ENCODE results near the gene APLP2. TPM values are rescaled to one million over a fixed set of nuclear protein-coding genes. Genes with fewer than 3 reads are reported as not detected.

Gene APLP2
- polyA plus RNA-seq, 3 donors, result 486 to 622 (median 591) TPM

- Mint-ChIP-seq H3K4me3 (no peak overlapping the region), H3K36me3 (peaks cover 67 to 79% of the 10 kb centered on the region in 2 donors), H3K9me3 (no peaks in the 10 kb centered on the region), H3K4me1 (peaks cover 20% of the 10 kb centered on the region), H3K27ac (peak overlapping the region in 5 of 7 donors; percentile 32 to 74 (median 58)), H3K27me3 (ENCODE audit: low read depth in 3 of 3) (no peaks in the 10 kb centered on the region)
- intact Hi-C loops (cut with micrococcal nuclease), result no loop called here
- no peak for DNase-seq
- no peak overlapping the region for H3K4me2 ChIP-seq (replicated peaks; ENCODE audit: extremely low read depth, low read length, poor library complexity, severe bottlenecking)
- H3K27me3 ChIP-seq (ENCODE audit: control insufficient read depth in 2 of 2, insufficient read depth in 2 of 2, low read length in 2 of 2), result no peaks in the 10 kb centered on the region
- peaks cover 84% of the 10 kb centered on the region for H3K79me2 ChIP-seq (ENCODE audit: insufficient read depth, low read length)
- 83% methylated on average over 6 of the region's 10 CpGs for WGBS (ENCODE audit: insufficient coverage)
- H2AFZ ChIP-seq (ENCODE audit: insufficient read depth, low read depth, low read length, poor library complexity, severe bottlenecking), result no peak overlapping the region
- H3K9me3 ChIP-seq (replicated peaks in 1 of 2; ENCODE audit: control insufficient read depth in 1 of 2, insufficient read depth in 1 of 2, low read length in 2 of 2), result no peaks in the 10 kb centered on the region
- peaks cover 90% of the 10 kb centered on the region for H4K20me1 ChIP-seq (ENCODE audit: insufficient read depth, low read length)
- H3K36me3 ChIP-seq (replicated peaks in 1 of 2; ENCODE audit: control insufficient read depth in 1 of 2, insufficient read depth in 2 of 2, low read length in 2 of 2), result peaks cover 51 to 69% of the 10 kb centered on the region in 2 donors
- H3K4me3 ChIP-seq (replicated peaks in 1 of 3; ENCODE audit: low read depth in 2 of 3, low read length in 3 of 3), result no peak overlapping the region
- no peak overlapping the region for H3K9ac ChIP-seq (ENCODE audit: insufficient read depth, low read length, poor library complexity, severe bottlenecking)
- TF ChIP-seq, protein P1, sequence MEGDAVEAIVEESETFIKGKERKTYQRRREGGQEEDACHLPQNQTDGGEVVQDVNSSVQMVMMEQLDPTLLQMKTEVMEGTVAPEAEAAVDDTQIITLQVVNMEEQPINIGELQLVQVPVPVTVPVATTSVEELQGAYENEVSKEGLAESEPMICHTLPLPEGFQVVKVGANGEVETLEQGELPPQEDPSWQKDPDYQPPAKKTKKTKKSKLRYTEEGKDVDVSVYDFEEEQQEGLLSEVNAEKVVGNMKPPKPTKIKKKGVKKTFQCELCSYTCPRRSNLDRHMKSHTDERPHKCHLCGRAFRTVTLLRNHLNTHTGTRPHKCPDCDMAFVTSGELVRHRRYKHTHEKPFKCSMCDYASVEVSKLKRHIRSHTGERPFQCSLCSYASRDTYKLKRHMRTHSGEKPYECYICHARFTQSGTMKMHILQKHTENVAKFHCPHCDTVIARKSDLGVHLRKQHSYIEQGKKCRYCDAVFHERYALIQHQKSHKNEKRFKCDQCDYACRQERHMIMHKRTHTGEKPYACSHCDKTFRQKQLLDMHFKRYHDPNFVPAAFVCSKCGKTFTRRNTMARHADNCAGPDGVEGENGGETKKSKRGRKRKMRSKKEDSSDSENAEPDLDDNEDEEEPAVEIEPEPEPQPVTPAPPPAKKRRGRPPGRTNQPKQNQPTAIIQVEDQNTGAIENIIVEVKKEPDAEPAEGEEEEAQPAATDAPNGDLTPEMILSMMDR (IDR thresholded peaks at IDR 0.05), result no peak
- H3K4me1 ChIP-seq (ENCODE audit: control insufficient read depth in 1 of 2, insufficient read depth in 2 of 2, low read length in 2 of 2), result peaks cover 5 to 8% of the 10 kb centered on the region in 2 donors
- H3K27ac ChIP-seq (ENCODE audit: low read depth in 1 of 2, low read length in 2 of 2), result peak overlapping the region in 1 of 2 donors; percentile 72
Observed at GRCh38 chr11:130112071-130112830, 42.6 kb downstream of the APLP2 start.

DNA sequence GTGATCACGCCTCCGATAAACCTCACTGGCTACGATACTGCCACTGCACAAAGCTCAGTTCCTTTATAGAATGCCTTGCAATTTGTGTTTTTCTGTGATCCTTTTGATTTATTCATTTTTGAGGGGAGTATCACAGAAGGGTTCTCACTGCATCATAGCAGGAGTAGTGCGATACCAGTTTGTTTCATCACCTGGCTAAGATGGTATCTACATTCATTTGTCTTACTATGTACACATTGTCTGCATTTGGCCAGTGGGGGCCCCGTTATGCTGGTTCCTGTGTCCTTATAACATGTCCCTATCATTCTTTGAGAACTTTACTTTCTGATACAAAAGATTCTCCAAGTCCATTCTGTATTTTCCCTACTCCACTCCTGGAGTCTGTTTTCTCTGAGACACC lies 44.6 kb downstream of the APLP2 start:
- H2AFZ ChIP-seq (ENCODE audit: insufficient read depth, low read depth, low read length, poor library complexity, severe bottlenecking), result no peak overlapping the region
- no peaks in the 10 kb centered on the region for H3K27me3 ChIP-seq (ENCODE audit: control insufficient read depth in 2 of 2, insufficient read depth in 2 of 2, low read length in 2 of 2)
- peak overlapping the region in 1 of 2 donors; percentile 64 for H3K27ac ChIP-seq (ENCODE audit: low read depth in 1 of 2, low read length in 2 of 2)
- no peaks in the 10 kb centered on the region for H3K9me3 Mint-ChIP-seq
- H3K36me3 Mint-ChIP-seq, result peaks cover 68 to 83% of the 10 kb centered on the region in 2 donors
- peaks cover 22 to 26% of the 10 kb centered on the region in 2 donors for H3K4me1 ChIP-seq (ENCODE audit: control insufficient read depth in 1 of 2, insufficient read depth in 2 of 2, low read length in 2 of 2)
- no peak overlapping the region for H3K4me3 Mint-ChIP-seq
- H3K9ac ChIP-seq (ENCODE audit: insufficient read depth, low read length, poor library complexity, severe bottlenecking), result no peak overlapping the region
- TF ChIP-seq, protein P1 (IDR thresholded peaks at IDR 0.05), result no peak
- no peaks in the 10 kb centered on the region for H3K27me3 Mint-ChIP-seq (ENCODE audit: low read depth in 3 of 3)
- peaks cover 38% of the 10 kb centered on the region for H3K4me1 Mint-ChIP-seq
- intact Hi-C loops (cut with micrococcal nuclease), result no loop called here
- H3K27ac Mint-ChIP-seq, result peak overlapping the region in 4 of 7 donors; percentile 0 to 69 (median 47)
- no peak for DNase-seq
- H3K36me3 ChIP-seq (replicated peaks in 1 of 2; ENCODE audit: control insufficient read depth in 1 of 2, insufficient read depth in 2 of 2, low read length in 2 of 2), result peaks cover 54 to 77% of the 10 kb centered on the region in 2 donors
- WGBS (ENCODE audit: insufficient coverage), result 94% methylated on average over 5 of the region's 5 CpGs
- H3K79me2 ChIP-seq (ENCODE audit: insufficient read depth, low read length), result peaks cover 100% of the 10 kb centered on the region
- peaks cover 100% of the 10 kb centered on the region for H4K20me1 ChIP-seq (ENCODE audit: insufficient read depth, low read length)
- no peak overlapping the region for H3K4me2 ChIP-seq (replicated peaks; ENCODE audit: extremely low read depth, low read length, poor library complexity, severe bottlenecking)
- no peak overlapping the region for H3K4me3 ChIP-seq (replicated peaks in 1 of 3; ENCODE audit: low read depth in 2 of 3, low read length in 3 of 3)
- no peaks in the 10 kb centered on the region for H3K9me3 ChIP-seq (replicated peaks in 1 of 2; ENCODE audit: control insufficient read depth in 1 of 2, insufficient read depth in 1 of 2, low read length in 2 of 2)
